ENCODE measurements around the gene C11orf71.

Gene C11orf71, protein sequence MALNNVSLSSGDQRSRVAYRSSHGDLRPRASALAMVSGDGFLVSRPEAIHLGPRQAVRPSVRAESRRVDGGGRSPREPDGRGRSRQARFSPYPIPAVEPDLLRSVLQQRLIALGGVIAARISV

DNA sequence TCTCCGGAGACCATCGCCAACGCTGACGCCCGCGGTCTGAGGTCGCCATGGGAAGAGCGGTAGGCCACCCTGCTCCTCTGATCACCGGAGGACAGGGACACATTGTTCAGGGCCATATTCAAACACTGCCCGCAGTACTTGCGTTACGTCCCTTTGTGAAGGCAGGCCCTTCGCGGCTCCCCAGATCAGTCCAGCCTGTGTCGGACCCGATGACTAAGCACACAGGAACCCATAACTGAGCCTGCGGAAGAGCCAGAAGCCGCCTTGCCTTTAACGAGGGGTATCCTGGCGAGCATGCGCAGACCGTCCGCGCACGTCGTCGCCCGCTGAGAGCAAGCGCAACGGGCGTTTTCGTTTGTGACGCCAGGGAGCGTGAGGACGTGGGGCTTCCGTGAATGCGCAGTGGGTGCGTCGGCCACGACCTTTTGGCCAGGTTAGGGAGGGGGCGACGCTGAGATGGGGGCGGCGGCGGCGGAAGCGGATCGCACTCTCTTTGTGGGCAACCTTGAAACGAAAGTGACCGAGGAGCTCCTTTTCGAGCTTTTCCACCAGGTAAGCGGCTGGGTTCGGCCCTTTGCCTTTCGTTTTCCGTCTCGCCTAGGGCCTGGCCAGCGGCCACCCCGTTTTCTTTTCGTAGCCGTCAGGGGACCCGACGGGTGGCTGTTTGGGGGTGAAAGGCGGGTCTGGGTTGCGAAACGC, at the start of gene C11orf71, which contains the start of gene RBM7:
Gene C11orf71 (minus strand): TSS at position 296 of the 699 bp plus-strand sequence. CDS start 180 bp downstream, at position 116.
Gene RBM7 (plus strand): TSS at position 451 of the 699 bp plus-strand sequence. CDS start 6 bp downstream, at position 457.
- H3K4me1 Mint-ChIP-seq: peaks cover 47% of the 10 kb centered on the region
- H3K9me3 Mint-ChIP-seq: no peaks in the 10 kb centered on the region
- no peaks in the 10 kb centered on the region for H3K27me3 Mint-ChIP-seq (ENCODE audit: low read depth, poor library complexity)
- TF ChIP-seq, protein P1, sequence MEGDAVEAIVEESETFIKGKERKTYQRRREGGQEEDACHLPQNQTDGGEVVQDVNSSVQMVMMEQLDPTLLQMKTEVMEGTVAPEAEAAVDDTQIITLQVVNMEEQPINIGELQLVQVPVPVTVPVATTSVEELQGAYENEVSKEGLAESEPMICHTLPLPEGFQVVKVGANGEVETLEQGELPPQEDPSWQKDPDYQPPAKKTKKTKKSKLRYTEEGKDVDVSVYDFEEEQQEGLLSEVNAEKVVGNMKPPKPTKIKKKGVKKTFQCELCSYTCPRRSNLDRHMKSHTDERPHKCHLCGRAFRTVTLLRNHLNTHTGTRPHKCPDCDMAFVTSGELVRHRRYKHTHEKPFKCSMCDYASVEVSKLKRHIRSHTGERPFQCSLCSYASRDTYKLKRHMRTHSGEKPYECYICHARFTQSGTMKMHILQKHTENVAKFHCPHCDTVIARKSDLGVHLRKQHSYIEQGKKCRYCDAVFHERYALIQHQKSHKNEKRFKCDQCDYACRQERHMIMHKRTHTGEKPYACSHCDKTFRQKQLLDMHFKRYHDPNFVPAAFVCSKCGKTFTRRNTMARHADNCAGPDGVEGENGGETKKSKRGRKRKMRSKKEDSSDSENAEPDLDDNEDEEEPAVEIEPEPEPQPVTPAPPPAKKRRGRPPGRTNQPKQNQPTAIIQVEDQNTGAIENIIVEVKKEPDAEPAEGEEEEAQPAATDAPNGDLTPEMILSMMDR (IDR thresholded peaks at IDR 0.05): no peak
- H3K27ac Mint-ChIP-seq: peak within 1 kb of the TSS; percentile 100
- H3K4me3 Mint-ChIP-seq: peak within 1 kb of the TSS; percentile 98
- peaks cover 32% of the 10 kb centered on the region for H3K36me3 Mint-ChIP-seq (ENCODE audit: low read depth)
- peak; percentile 96 for DNase-seq

DNA sequence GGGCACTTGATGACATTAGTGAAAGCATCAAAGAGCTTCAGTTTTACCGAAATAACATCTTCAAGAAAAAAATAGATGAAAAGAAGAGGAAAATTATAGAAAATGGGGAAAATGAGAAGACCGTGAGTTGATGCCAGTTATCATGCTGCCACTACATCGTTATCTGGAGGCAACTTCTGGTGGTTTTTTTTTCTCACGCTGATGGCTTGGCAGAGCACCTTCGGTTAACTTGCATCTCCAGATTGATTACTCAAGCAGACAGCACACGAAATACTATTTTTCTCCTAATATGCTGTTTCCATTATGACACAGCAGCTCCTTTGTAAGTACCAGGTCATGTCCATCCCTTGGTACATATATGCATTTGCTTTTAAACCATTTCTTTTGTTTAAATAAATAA, 49.5 kb upstream of the C11orf71 start:
- Mint-ChIP-seq H3K36me3 (ENCODE audit: low read depth) (peaks cover 60% of the 10 kb centered on the region), H3K27me3 (ENCODE audit: low read depth, poor library complexity) (no peaks in the 10 kb centered on the region), H3K9me3 (no peaks in the 10 kb centered on the region), H3K27ac (no peak overlapping the region), H3K4me1 (no peaks in the 10 kb centered on the region), H3K4me3 (no peak overlapping the region)
- DNase-seq: no peak
- TF ChIP-seq, protein P1 (IDR thresholded peaks at IDR 0.05): no peak

DNA sequence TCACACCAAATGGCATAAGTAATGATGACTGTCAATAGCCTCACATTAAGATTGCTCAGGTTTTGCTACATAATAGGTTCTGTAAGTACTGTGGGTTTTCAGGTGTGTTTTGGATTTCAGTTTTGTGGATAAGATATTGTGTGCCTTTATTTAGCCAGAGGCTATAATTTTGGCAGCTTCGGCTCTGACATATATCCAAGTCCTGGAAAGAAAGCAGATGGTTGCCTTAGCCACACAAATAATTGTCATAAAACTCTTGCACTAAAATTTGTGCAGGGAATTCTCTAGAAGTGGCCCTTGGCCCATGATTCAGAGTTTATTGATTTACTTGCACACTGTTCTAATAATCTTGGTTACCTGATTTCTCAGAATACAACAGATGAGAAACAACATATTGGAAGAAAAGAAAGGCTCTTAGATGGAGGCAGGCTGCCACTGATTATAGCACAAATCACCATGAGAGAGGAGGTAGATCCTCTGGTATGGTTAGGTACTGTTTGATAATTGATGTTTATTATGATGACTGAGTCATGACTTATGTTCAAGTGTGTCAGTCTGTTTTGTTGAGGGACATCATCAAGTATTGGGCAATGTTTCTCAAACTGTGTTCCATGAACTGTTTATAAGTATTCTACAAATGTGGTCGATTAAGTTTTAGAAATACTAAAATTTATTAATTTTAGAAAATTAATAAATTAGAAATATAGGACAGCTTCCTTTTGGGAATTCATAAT, 48.6 kb upstream of the C11orf71 start:
- DNase-seq: no peak
- H3K4me3 Mint-ChIP-seq: no peak overlapping the region
- peaks cover 64% of the 10 kb centered on the region for H3K36me3 Mint-ChIP-seq (ENCODE audit: low read depth)
- no peaks in the 10 kb centered on the region for H3K27me3 Mint-ChIP-seq (ENCODE audit: low read depth, poor library complexity)
- no peak overlapping the region for H3K27ac Mint-ChIP-seq
- TF ChIP-seq, protein P1 (IDR thresholded peaks at IDR 0.05): no peak
- no peaks in the 10 kb centered on the region for H3K9me3 Mint-ChIP-seq
- H3K4me1 Mint-ChIP-seq: peaks cover 6% of the 10 kb centered on the region

DNA sequence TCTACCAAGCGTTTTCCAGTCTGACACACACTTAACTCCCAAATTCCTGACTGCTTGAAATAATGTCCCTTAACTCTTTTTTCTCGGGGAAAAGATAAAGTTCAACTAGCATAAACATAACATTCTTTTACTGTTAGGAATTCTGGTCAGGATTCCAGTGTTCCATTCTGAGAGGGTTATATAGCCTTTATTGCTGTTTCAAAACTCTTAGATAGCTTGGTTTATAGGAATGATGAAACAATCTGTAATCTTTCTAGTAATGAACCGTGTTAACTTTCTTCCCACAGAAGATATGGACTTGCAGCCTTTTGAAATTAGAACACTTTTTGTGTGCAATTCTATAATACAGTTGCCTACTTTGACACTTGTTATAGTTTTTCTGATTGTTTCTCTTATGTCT, 47.6 kb upstream of the C11orf71 start:
- Mint-ChIP-seq H3K36me3 (ENCODE audit: low read depth) (peaks cover 57% of the 10 kb centered on the region), H3K27ac (no peak overlapping the region), H3K27me3 (ENCODE audit: low read depth, poor library complexity) (no peaks in the 10 kb centered on the region), H3K9me3 (no peaks in the 10 kb centered on the region), H3K4me3 (no peak overlapping the region), H3K4me1 (peaks cover 14% of the 10 kb centered on the region)
- DNase-seq: no peak
- TF ChIP-seq, protein P1 (IDR thresholded peaks at IDR 0.05): no peak

DNA sequence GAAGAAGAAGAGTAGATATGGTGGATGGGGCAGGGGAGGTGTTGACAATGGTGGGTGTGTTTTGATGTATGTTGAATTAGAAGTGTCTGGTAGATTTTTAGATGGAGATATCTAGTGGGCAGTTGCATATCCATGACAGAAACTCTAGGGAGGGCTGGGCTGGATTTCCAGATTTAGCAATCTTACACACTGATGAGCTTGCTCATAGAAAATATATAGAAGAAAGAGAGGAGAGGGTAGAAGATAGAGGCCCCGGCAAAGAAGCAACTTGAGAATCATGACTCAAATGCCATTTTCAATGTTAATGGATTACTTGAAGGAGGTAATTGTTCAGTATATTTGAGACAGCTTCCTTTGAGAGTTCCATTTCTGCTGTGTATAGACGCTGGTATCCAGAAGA, 47.1 kb upstream of the C11orf71 start:
- DNase-seq: no peak
- no peaks in the 10 kb centered on the region for H3K9me3 Mint-ChIP-seq
- TF ChIP-seq, protein P1 (IDR thresholded peaks at IDR 0.05): no peak
- no peak overlapping the region for H3K4me3 Mint-ChIP-seq
- no peak overlapping the region for H3K27ac Mint-ChIP-seq
- H3K27me3 Mint-ChIP-seq (ENCODE audit: low read depth, poor library complexity): no peaks in the 10 kb centered on the region
- H3K4me1 Mint-ChIP-seq: peaks cover 14% of the 10 kb centered on the region
- H3K36me3 Mint-ChIP-seq (ENCODE audit: low read depth): peaks cover 52% of the 10 kb centered on the region
